Mucosa of gallbladder (tissue), 1 donor: ENCODE results near the gene DIAPH1. TPM values are rescaled to one million over a fixed set of nuclear protein-coding genes. Genes with fewer than 3 reads are reported as not detected.

Experiments used
- DNase-seq: peaks from one replicate; pipeline ENCODE4 v3.0.0-alpha.2; 2020; ENCODE audit warnings: low spot score
- total RNA-seq: library from RNA; stranded (reverse); gene quantifications from one replicate; pipeline ENCODE4 v1.2.1, GENCODE V29; 2021
- donor health status: DM: no; HTN: no; CAD: no.

The DIAPH1 gene
- total RNA-seq, 1 donor from 2014 or later, result 85.9 TPM

DNA sequence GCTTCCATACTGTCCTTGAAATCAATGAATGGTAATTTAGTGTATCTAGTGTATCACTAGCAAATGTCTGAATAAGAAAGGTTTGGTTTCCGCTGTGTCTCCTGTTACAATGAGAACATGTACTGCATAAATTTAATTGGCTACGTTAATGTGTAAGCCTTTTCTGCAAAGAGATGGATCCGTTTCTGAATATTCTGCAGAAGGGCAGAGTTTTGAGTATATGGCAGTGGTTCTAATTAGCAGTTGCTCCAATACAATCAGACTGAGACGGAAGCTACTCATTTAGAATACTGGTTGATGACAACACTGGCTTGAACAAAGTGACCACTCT lies 134.5 kb downstream of the DIAPH1 start:
- DNase-seq, result no peak

DNA sequence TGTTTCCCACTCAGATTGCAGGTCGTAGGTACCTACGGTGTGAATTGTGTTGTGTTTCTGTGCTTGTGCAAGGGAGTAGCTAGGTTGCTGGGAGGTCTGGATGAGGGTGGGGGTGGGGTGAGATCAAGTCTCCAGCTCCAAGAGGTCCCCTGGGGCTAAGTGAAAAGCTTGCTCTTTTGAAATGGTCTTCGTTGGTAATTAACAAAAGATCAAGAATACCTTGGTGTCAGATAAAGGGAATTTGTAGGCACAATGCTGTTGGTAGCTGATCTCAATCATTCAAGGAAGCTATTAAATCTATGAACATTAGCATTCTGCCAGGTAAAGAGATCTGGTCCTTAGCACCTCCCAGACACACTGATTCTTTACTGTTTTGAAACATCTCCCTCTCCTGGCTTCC lies 134.9 kb downstream of the DIAPH1 start:
- no peak for DNase-seq

DNA sequence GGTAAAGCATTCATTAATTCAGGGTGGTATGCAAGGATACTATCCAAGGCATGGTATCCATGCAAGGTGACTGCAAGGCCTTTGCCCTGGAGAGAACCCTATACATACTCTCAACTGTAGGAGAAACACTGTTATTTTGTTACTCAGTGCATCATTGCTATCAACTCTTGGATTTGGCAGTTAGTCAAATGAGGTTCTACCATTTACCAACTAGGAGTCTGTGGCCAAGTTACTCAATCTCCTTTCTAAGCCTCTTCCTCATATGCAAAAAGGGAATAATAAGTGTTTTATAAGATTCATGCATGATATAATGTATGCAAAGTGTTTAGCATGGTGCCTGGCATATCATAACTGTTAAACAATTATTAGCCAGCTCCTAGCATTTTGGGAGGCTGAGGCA lies 139.0 kb downstream of the DIAPH1 start:
- no peak for DNase-seq

DNA sequence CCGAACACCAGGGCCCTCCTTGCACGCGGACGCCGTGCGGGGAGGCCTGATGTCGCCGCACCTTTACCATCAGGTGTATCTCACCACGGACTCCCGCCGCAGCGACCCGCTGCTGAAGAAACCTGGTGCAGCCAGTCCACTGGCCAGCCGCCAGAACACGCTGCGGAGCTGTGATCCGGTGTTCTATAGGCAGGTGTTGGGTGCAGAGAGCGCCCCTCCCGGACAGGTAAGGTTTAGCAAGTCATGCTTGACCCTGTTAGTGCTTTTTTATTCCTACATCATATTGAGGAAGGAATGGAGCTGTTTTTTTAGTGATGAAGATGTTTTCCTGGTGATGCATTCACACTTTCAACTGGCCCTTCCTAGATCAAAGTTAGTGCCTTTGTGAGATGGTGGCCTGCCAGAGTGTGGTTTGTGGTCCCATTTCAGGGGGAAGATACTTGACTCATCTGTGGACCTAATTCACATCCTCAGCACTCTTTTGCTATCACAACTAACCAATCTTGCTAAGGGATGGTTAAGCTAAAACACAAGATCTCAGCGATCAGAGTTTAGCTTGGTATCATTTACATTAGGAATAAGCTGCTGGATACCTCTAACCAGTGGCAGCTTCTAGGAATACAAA lies 140.4 kb downstream of the DIAPH1 start:
- peak; percentile 77 for DNase-seq

DNA sequence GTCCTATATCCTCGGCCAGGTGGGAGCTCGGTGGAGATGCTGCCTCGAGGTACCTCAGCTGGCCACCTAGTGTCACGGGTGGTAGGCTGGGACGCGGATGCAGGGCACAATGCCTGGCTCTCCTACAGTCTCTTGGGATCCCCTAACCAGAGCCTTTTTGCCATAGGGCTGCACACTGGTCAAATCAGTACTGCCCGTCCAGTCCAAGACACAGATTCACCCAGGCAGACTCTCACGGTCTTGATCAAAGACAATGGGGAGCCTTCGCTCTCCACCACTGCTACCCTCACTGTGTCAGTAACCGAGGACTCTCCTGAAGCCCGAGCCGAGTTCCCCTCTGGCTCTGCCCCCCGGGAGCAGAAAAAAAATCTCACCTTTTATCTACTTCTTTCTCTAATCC lies 141.0 kb downstream of the DIAPH1 start:
- no peak for DNase-seq

DNA sequence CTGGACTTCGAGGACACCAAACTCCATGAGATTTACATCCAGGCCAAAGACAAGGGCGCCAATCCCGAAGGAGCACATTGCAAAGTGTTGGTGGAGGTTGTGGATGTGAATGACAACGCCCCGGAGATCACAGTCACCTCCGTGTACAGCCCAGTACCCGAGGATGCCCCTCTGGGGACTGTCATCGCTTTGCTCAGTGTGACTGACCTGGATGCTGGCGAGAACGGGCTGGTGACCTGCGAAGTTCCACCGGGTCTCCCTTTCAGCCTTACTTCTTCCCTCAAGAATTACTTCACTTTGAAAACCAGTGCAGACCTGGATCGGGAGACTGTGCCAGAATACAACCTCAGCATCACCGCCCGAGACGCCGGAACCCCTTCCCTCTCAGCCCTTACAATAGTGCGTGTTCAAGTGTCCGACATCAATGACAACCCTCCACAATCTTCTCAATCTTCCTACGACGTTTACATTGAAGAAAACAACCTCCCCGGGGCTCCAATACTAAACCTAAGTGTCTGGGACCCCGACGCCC lies 141.7 kb downstream of the DIAPH1 start:
- DNase-seq, result no peak

DNA sequence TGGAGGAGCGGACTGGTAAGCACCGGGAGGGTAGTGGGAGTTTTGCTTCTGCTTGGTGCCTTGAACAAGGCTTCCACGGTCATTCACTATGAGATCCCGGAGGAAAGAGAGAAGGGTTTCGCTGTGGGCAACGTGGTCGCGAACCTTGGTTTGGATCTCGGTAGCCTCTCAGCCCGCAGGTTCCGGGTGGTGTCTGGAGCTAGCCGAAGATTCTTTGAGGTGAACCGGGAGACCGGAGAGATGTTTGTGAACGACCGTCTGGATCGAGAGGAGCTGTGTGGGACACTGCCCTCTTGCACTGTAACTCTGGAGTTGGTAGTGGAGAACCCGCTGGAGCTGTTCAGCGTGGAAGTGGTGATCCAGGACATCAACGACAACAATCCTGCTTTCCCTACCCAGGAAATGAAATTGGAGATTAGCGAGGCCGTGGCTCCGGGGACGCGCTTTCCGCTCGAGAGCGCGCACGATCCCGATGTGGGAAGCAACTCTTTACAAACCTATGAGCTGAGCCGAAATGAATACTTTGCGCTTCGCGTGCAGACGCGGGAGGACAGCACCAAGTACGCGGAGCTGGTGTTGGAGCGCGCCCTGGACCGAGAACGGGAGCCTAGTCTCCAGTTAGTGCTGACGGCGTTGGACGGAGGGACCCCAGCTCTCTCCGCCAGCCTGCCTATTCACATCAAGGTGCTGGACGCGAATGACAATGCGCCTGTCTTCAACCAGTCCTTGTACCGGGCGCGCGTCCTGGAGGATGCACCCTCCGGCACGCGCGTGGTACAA lies 142.5 kb downstream of the DIAPH1 start:
- DNase-seq, result peak; percentile 64

DNA sequence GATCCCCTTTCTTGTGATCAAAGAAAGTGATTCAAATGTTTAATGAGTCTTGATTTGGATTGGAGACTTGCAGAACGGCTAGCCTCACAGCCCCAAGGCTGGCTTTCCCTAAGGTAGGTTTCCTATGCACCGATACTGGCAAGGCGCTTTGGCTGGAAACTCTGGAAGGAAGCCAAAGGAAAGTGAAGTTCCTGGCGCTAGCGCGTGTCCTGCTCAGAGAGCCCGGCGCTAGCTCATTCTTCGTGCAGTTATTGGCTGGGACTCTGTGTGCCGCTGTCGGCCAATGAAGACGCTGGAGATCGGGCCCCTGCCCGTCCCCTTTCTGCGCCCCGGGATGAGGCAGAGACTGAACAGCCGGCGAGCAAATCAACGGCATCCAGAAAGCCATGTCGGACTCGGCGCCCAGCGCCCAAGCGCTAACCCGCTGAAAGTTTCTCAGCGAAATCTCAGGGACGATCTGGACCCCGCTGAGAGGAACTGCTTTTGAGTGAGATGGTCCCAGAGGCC lies 143.1 kb downstream of the DIAPH1 start, which contains the start of gene PCDHGC3:
TSS of gene PCDHGC3 (plus strand) at position 342 of the 507 bp plus-strand sequence. CDS start at position 493, 151 bp downstream.
- DNase-seq, result peak; percentile 93

DNA sequence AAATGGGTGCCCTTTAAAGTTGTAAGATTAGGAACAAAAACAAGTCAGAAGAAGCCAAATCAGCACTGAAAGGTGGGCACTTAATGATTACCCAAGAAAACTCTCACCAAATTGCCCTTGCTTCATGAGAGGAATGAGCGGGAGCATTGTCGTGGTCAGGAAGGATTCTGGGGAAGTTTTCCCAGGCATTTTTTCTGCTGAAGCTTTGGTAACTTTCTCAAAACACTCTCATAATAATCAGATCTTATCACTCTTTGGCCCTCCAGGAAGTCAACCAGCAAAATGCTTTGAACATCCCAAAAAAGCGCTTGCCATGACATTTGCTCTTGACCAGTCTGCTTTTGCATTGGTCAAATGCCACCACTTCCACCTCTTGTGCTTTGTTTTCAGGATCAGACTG lies 153.4 kb downstream of the DIAPH1 start:
- DNase-seq, result no peak

Other genes with a start within 250 kb of the DIAPH1 start
- gene PCDHGB3, start 248.8 kb downstream of the DIAPH1 start, total RNA-seq, result 3.0 TPM
- 6.6 TPM for gene PCDHGA6, start 245.1 kb downstream of the DIAPH1 start, total RNA-seq
- gene PCDHGA7, start 236.3 kb downstream of the DIAPH1 start, total RNA-seq, result 4.5 TPM
- 5.2 TPM for gene PCDHGB4, start 231.3 kb downstream of the DIAPH1 start, total RNA-seq
- 1.9 TPM for gene PCDHGA8, start 226.4 kb downstream of the DIAPH1 start, total RNA-seq
- 12.4 TPM for gene PCDHGB5, start 221.1 kb downstream of the DIAPH1 start, total RNA-seq
- 7.5 TPM for gene PCDHGA9, start 216.2 kb downstream of the DIAPH1 start, total RNA-seq
- gene PCDHGB6, start 211.0 kb downstream of the DIAPH1 start, total RNA-seq, result 11.6 TPM
- 6.2 TPM for gene PCDHGA10, start 206.0 kb downstream of the DIAPH1 start, total RNA-seq
- 15.5 TPM for gene PCDHGB7, start 201.3 kb downstream of the DIAPH1 start, total RNA-seq
- gene PCDHGA11, start 197.9 kb downstream of the DIAPH1 start, total RNA-seq, result 4.2 TPM
- gene PCDHGA12, start 188.5 kb downstream of the DIAPH1 start, total RNA-seq, result 10.2 TPM
- 82.4 TPM for gene PCDHGC3, start 143.0 kb downstream of the DIAPH1 start, total RNA-seq
- 2.6 TPM for gene PCDHGC4, start 134.0 kb downstream of the DIAPH1 start, total RNA-seq
- 2.0 TPM for gene PCDHGC5, start 129.9 kb downstream of the DIAPH1 start, total RNA-seq
- gene HDAC3, start 17.8 kb upstream of the DIAPH1 start, total RNA-seq, result 43.3 TPM
- 10.2 TPM for gene RELL2, start 18.0 kb upstream of the DIAPH1 start, total RNA-seq
- gene FCHSD1, start 32.4 kb upstream of the DIAPH1 start, total RNA-seq, result 62.0 TPM
- gene ARAP3, start 63.2 kb upstream of the DIAPH1 start, total RNA-seq, result 24.2 TPM